ENCODE data around the gene KIF3A.

Gene KIF3A

DNA sequence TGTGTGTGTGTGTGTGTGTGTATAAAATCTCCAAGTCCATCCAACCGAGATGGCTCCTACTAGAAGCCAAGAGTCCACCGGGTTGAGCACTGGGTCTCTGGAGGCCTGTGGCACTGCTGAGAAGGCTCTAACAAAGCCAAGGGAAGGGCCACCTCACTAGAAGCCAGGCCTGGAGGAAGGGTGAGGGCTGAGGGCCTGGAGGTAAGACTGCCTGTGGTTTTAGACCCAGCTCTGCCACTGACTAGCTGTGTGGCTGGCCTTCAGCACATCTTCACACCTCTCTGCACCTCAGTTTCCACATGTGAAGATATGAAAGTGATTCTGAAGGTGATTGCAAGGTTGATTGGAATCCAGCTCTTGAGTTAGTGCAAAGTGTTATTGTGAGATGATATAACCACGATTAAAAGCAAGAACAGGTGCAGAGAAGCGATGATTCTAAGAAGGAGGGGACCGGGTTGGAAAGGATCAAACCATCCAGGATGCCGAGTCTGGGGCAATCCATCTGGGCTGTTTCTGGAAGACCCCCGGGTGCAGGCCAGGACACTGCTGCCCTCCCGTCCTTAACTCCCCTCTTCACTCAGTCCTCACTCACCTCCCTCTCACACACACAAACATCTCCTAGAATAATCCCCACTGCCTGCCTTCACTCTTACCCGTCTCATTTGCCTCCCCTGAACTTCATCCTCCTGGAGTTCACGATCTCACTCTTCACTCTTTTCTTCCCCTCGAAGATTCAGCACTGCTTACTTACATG, 61.2 kb downstream of the KIF3A start:
- DNase-seq: no peak

DNA sequence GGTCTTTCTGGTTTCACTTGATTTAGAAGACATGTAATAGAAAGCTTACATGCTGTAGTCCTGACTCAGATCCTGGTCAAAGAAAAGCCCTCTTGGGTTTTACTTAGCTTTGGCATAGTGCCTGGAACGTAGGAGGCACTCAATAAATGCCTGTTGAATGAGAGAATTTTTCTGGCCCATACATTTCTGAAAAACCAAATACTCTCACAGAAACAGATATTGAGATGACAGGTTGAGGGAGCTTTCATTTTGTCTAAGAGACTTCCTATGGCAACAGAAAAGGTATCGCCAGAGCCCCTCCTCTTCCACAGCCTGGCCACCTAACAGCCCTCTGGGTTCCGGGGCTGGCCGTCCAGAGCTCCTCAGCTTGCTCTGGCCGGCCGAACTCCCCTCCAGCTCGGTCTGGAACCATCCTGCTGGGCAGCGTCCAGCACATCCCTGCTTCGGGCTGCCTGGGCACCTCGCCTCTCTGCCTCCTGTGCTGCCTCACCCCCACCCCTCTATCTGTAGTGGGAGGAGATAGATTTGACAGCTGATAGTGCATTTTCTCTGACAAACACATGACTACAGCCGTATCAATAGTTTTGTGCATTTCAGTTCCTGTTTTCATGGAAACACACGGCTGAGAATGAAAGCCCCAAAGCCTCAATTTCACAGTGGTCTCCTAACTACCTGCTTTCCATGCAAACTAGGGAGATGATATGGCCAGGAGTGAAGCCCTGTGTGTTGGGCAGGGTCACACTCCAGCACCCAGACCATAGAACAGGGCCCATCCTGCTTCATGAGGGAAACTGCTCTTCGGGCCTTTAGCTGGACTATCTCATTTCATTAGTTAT, 62.5 kb downstream of the KIF3A start:
- no peak for DNase-seq

DNA sequence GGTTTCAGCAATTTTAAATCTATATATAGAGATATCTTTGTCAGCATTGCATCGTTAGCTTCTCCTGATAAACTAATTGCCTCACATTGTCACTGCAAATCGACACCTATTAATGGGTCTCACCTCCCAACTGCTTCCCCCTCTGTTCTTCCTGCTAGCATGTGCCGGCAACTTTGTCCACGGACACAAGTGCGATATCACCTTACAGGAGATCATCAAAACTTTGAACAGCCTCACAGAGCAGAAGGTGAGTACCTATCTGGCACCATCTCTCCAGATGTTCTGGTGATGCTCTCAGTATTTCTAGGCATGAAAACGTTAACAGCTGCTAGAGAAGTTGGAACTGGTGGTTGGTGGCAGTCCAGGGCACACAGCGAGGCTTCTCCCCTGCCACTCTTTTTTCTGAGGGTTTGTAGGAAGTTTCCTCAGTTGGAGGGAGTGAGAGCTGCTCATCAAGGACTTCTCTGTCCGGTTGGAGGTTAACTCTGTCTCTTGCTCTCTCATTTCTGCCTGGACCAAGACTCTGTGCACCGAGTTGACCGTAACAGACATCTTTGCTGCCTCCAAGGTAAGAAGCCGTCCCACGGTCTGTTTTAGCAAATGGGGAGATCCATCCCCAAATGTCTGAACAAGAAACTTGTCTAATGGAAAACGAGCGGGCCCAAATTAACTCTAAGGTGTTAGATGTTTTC, 63.3 kb downstream of the KIF3A start, which contains the start of gene IL4:
Gene IL4 (plus strand): TSS at position 51 of the 692 bp plus-strand sequence. CDS start 62 bp downstream, at position 113.
- no peak for DNase-seq

DNA sequence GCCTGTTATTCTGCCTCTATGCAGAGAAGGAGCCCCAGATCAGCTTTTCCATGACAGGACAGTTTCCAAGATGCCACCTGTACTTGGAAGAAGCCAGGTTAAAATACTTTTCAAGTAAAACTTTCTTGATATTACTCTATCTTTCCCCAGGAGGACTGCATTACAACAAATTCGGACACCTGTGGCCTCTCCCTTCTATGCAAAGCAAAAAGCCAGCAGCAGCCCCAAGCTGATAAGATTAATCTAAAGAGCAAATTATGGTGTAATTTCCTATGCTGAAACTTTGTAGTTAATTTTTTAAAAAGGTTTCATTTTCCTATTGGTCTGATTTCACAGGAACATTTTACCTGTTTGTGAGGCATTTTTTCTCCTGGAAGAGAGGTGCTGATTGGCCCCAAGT, 63.9 kb downstream of the KIF3A start:
- no peak for DNase-seq

DNA sequence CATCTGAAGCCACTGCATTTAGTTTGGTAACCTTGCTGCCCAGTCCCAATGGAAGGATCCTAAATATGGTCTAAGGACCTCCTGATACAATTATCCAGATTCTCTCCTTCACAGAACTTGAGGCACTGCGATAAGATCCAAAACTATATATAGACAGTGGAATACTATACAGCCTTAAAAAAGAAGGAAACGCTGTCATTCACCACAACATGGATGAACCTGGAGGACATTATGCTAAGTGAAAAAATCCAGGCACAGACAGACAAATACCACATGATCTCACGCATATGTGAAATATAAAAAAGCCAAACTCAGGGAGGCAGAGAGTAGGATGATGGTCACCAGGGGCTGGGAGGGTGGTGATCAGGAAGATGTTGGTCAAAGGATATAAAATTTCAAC, 66.3 kb downstream of the KIF3A start:
- DNase-seq: no peak

DNA sequence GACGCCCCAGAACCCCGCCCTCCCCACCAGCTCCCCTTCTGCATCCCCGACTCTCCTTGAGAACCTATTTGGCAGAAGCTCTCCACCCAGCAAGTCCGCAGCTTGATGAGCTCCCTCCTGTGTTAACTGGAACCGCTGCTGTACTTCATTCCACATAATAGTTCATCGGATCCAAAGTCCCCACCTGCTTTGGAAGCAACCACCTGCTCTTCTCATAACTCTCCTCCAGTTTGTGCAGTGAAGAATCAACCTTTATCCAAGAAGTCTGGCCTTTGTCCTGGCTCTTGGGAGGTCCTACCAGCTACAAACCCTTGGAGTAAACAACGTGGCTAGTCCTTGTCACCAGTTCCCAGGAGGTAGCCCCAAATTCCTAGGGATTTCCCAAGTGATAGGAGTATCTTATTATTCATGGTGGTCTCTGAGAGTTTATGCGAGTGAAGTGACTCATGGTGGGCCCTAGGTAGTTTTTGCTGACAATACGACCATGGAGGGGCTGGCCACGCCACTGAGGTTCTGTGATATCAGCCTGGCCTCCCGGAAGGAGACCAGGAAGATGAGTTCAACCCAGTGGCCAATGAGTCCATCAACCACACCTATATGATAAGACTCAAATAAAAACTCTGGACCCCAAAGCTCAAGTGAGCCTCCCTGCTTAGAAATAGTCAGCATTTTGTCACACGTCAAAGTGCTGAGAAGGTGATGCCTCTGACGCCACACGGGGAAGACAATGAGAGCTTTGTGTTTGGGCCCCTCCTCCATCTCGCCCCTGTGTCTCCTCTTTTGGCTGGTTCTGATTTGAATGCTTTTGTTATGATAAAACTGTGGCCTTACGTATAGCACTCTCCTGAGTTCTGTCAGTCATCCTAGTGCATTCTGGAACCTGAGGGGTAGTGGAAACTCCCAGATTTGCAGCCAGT, 67.1 kb downstream of the KIF3A start:
- no peak for DNase-seq

DNA sequence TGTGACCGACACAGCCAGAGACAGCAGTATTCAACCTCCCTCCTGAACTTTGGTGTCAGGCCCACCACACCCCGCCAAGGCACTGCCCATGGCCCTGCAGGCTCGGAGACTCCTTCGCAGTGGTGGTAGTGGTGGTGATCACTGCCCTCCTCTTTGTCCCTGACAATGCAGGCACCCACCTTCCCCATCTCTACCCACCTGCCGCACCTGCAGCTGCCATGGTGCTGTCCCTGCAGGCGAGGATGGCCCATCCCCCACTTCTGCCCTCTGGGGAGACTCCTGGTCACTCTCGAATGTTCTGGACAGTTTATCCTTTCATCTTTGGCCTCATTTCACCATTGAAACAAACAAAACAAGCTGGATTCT, 67.9 kb downstream of the KIF3A start:
- no peak for DNase-seq

DNA sequence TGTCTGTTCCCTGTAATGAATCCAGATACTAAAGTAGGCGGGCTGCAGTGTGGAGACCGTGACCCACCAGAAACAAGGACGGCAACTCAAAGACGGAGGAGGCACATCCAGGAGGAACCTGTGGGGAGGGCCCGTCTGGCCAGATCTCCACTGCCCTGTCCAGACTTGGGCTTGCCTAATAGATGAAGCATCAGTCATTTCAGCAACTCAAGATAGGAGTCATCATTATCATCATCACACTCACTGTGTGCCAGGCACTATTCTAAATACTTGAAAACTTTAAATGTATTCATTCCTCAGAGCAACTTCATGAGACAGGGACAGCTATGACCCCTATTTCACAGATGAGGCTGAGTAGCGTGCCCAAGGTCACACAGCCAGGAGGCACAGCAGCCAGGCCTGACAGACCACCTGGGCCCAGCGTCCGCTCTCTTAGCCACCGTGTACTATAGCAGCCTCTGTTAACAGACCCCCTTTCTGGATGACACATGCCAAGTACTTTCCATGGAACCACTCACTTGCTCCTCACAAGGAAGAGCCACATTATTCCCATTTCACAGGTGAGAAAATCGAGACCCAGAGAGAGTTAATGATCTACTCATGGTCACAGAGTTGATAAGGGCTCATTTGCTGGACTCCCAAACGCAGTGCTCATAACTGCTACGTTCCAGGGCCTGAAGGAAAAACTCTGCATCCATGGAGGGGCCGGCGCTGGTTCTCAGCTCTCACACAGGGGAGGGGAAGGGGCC, 68.5 kb downstream of the KIF3A start:
- DNase-seq: no peak

DNA sequence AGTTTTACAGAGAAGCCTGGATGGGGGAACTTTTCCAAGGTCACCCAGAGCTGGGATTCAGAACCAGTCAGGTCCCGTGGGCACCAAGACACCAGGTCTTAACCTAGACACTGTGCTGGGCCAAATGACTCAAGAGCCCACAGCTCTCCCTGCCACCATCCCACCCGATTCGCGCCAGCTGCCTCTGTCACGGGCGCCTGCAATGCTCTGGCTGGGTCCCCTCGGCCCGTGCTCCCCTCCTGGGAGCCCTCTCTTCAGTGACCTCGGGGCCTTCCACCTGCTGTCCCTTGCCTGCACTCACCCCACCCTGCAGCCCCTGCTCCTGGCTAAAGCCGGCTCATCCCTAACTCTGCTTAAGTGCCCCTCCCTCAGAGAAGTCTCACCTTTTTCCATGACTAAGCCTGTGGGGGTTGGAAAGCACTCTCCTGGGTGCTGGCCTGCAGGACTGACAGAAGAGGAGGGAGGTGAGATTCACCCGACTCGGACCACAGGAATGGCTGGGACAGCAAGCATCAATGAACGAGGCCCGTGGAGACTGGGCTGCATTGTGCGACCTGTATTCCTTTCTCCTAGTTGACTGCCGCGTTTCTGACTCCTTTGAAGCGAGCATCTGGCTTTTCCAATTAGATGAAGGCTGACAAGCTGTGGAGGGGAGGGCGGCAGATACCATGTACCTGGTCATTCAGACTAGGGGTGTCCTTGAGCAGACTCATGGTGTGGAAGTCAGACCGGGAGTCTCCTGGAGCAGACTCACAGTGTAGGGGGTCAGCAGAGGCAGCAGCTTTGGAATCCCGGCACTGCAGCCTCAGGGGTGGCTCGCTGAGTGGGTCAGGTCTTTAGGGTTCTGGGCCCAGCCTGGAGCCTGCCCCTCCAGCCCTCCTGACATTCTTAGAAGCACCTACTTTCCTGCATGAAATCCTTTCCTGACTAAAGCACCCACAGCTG, 69.3 kb downstream of the KIF3A start:
- no peak for DNase-seq

DNA sequence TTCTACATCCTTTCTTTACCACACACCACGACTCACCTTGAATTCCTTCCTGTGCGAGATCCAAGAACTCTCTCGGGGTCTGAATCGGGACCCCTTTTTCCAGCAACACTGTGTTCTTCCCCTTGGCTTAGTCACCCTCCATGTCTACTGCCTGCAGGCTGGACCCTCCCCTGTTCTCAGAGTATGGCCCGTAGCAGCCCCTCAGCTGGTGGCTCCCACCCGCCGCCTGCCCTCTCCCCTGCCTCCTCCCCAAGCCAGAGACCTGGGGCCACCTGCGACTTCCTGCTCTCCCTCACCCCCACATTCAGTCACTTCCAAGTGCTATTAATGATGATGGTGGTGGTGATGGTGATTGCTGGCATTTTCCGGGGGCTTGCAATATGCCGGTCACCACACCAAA, 70.0 kb downstream of the KIF3A start:
- DNase-seq: no peak

DNA sequence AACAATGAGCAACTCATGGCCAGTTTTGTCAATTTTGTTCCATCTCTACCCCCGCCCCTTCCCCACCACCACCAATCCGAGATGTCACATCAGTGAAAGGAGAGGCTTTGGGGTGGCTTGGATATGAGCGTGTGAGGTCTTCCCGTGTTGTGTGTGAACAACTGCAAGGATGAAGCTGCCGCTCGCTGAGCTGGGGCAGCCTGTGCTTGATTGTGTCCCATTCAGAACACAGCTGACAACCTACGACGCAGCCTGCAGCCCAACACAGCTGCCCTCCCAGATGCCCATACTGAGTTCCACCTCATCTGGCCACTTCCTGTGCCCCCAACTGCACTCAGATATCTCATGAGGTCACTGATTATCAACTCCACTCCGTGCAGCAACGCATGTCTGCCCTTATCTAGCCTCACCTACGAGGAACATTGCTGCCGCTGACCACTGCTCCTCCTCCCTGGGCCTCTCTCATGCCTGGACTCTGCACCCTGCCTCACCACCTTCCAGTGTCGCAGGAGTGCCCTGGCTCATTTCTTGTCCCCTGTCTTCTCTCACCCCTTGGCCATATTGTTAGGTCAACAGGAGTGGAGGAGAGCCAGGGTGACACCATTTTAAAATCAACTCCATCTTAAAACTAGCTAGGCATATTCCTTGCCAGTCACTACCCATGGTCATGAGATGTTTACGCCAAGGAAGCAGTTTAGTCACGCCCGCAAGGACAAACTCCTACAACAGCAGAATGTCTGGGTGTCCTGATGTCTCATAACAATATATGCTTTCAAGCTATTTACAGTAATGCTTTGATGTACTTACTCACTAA, 70.8 kb downstream of the KIF3A start:
- no peak for DNase-seq

DNA sequence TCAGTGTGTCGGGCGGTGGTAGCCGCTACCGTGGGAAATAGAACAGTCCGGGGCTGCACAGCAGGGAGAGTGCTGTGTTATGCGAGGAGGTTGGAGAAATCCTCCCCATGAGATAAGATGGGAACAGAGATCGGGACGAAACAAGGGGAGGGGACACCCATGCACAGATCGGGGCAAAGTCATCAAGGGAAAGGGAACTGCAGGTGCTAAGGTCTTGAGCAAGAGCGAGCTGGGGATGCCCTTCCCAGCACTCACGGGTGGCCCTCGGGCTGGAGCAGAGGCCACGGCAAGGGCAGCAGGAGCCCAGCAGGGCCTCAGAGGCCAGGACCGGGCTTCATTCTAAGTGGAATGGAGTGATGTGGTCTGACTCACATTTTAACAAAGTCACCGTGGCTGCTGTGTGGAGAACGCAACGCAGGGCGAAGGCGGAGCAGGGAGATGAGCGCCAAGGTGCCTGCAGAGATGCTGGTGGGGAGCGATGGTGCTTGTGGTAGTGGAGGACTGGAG, 71.7 kb downstream of the KIF3A start:
- DNase-seq: no peak

DNA sequence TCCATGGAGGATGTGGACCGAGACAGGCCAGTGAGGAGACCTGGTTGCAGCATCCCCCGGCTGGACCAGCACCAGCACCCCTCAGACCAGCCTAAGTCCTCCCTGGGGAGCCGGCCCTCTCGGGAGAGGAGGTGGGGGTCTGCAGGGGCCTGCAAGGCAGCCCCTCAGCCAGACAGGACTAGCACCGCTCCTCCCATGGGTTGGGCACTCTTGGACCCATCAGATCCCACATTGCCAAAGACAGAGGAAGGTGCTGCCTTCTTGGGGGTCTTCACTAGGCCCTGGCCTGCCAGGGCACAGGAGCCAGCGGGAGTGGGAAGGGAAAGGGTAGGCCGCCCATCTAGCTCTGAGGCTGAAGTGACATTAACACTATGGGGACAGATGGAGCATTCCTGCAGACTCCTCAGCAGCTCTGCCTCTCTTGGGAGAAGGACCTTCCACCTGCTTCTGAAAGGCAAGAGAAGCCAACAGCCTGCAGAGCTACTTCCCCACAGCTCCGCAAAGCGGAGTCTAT, 72.6 kb downstream of the KIF3A start:
- DNase-seq: no peak

DNA sequence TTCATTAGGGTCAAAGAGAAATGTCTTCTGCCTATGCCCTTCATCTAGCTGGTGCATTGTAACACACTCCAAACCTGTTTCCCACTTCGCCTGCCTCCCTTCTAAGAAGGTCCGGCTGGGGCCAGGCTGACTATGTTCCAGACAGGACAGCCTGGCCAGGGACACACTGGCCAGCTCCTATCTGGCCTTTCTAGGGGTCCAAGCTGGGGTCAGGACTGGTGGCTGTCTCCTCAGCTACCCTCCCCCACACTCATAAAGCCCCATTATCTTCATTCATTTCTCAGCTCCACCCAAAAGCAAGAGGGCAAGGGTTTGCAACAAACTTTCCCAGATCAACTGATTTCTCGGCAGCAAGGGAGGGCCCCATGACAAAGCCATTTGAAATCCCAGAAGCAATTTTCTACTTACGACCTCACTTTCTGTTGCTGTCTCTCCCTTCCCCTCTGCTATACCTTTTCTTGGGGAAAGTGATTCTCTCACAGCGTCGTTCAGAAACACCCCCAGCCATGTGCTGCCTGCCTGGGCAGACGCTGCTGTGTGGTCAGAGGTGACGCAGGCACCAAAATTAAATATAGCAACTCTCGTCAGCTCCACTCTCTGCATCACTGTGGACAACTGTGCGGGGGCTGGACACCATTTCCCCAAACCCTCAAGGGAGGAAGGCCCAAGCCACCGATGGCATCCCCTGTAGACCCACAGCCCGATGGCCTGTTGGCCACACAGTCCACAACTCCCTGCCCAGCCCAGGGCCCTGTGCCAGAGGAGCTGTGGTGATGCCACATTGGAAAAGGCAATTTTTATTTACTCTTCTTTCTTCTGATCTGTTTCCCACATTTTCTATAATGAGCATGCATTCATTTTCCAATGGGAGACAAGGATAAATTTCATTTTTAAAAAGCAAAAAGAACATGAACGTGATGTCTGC, 73.3 kb downstream of the KIF3A start:
- no peak for DNase-seq

DNA sequence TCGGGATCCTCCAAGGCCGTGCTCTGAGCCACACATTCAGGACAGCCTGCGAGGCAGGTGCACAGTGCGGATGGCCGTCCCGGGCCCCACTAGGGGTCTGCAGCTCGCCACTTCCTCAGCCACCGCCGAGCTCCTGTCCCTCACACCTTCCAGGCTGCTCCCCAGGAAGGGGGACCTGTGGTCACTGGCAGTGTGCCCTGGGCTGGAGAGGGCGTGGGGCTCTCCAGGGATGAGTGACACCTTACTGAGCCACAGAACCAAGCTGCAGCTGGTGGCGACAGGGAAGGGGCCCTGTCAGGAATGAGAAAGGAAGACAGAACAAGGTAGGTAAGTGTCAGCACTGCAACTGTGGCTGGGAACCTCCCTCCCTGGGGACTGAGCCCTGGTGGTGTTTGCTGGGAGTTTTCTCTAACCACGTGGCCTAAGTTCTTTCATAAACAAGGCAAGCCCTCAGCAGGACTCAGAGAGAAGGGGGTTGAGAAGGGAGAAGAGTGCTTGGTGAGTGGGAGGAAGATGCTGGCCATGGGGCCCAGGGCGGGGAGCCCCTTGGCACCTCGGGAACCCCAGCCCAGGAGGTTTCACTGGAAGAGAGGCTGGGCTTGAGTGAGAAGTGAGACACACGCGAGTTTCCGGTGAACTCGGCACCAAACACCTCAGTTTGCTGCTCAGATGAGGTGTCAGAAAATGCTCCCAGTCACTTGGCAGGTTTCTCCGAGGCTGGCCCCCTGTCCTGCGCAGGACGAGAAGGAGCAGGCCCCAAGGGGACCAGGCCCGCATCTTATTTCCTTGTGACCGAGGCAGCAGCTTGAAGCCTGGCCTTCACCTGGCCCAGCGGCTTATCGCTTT, 74.2 kb downstream of the KIF3A start:
- peak; percentile 15 for DNase-seq

DNA sequence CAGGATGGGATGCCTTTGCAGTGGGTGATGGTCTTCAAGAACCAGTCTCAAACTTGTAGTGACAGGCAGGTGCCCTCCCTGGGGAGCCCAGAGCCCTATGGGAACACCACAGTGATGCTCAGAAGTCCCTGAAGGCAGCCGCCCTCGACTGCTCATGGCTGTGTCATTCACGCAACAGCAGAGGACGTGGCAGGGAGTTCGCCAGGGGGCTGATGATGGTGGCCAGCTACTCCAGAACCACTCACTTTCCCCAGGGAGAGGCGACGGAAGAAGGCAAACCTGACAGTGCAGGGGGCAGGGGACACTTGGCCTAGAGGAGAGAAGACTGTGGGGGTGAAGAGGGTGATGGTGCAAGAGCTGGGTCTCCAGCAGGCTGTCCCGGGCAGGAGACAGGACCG, 75.3 kb downstream of the KIF3A start:
- DNase-seq: no peak
